Head of caudate nucleus (tissue), 42 donors: ENCODE data around the gene PNCK.

Source experiments
- DNase-seq, 42 donors: peaks; one replicate each; pipeline versions ENCODE4 v3.0.0 to v3.0.0-alpha.2; 2020 to 2021; ENCODE audit warnings: mixed read lengths in 7 of 42
- intact Hi-C: fragments of 100-400 bp; cut with DNase I; formaldehyde crosslinking; loops from one replicate; pipeline ENCODE4 v1.15.0; 2022

The PNCK gene

GRCh38 chrX:153647461-153648357 lies 25.9 kb downstream of the PNCK start:
- peak in 7 of 42 donors; percentile 6 to 31 (median 11) for DNase-seq
- intact Hi-C loops, result no loop called here

- intact Hi-C loops, result no loop called here
- DNase-seq, result peak in 8 of 42 donors; percentile 4 to 41 (median 19)
Observed at GRCh38 chrX:153646620-153647373, 26.8 kb downstream of the PNCK start, which contains the start of gene DUSP9. TSS of gene DUSP9 (plus strand) at chrX:153647203. CDS start at chrX:153647954, 751 bp downstream.

- intact Hi-C loops, result no loop called here
- peak in 5 of 42 donors; percentile 2 to 26 (median 15) for DNase-seq
Observed at GRCh38 chrX:153645921-153646488, 27.6 kb downstream of the PNCK start.

GRCh38 chrX:153645151-153645550 lies 28.5 kb downstream of the PNCK start:
- intact Hi-C loops, result no loop called here
- DNase-seq, result peak in 7 of 42 donors; percentile 4 to 21 (median 10)

DNA sequence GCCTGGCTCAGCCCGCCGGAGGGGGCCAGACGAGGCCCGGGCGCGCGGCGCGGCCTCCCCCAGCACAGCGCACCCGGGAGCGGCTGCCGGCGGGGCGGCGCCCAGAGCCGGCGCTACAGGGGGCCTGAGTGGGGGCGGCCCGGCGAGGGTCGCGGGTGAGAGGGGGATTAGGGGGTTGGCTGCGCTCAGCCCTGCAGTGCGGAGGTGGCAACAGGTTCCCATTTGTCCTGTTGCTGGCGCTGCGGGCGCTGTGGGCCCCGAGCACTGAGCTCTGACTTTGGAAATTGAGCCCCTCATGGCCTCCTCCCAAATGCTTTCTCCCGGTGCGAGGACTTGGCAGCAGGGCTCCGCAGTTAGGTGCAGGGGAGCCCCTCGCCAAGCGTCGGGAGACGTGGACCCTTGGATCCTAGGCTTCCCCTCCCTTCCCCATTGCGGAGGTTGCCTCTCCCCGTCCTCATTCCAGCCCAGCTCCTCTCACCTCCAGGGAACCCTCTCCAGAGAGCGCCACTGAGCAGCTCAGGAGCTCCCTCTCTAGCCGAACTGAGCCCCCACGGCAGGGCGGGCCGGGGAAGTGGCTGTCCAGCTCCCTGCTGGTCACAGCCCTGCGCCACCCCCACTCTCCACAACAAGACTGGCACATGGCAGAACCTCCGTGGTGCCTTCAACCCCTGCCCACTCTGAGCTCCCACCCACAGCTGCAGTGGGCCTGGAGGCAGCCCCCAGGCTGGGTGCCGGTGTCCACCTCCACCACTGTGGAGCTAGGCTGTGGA lies 29.1 kb downstream of the PNCK start:
- DNase-seq, result peak in 17 of 42 donors; percentile 11 to 48 (median 31)
- intact Hi-C loops, result no loop called here

- intact Hi-C loops, result no loop called here
- peak in 37 of 42 donors; percentile 22 to 75 (median 53) for DNase-seq
Observed at GRCh38 chrX:153643431-153644351, 29.9 kb downstream of the PNCK start.

- peak in 29 of 42 donors; percentile 26 to 71 (median 46) for DNase-seq
- intact Hi-C loops, result no loop called here
Observed at GRCh38 chrX:153642655-153643430, 30.8 kb downstream of the PNCK start.

DNA sequence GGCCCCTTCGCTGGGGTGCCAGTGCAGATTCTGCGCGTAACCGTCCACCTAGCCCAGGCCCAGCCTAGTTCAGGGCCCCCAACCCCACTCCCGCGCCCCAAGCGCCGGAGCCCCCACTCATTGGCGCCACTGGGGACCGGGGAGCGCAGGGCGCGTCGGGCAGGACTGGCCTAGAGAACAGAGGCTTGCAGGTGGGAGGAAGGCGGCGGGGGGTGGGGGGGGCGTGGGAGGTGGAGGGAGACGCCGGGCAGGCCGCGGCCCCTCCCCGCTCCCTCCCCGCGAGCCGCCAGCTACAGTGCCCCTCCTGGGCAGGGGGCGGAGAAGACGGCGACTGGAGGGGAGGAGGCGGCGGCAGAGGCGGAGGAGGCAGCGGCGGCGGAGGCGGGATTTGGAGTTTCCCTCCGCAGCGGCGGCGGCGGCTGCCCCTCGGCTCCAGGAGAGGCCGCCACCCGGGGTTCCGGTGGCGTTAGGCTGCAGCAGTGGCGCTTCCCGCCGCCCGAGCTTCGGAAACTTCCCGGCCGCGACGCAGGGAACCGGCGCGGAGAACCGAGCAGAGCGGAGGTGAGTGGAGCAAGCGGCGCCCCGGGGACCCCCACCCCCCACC lies 31.5 kb downstream of the PNCK start:
- intact Hi-C loops, result no loop called here
- DNase-seq, result peak in 8 of 42 donors; percentile 7 to 46 (median 28)

DNA sequence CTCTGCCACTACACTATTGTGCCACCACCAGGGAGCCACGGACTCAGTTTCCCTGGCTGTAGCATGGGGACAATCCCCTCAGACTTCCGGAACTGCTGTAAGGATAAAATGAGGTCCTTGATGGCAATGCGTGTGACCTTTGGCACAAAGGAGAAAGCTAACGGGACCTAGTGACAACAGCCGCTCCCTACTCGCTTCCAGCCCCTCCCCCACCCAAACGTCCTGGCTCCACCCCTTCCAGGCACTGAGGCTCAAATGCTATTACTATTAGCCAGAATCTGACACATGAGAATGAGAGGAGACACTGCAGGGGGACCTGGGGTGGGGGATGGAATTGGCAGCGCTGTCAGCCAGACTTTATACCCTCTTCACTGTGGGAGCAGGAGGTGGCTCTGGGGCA lies 32.0 kb downstream of the PNCK start:
- peak in 6 of 42 donors; percentile 7 to 23 (median 12) for DNase-seq
- intact Hi-C loops, result no loop called here

- peak in 8 of 42 donors; percentile 15 to 40 (median 30) for DNase-seq
- intact Hi-C loops, result no loop called here
Observed at GRCh38 chrX:153640736-153641575, 32.7 kb downstream of the PNCK start.

- intact Hi-C loops, result no loop called here
- DNase-seq, result peak in 26 of 42 donors; percentile 24 to 78 (median 47)
Observed at GRCh38 chrX:153640045-153640686, 33.4 kb downstream of the PNCK start.

GRCh38 chrX:153639177-153640044 lies 34.2 kb downstream of the PNCK start:
- intact Hi-C loops, result no loop called here
- DNase-seq, result peak in 4 of 42 donors; percentile 1 to 24 (median 16)

- intact Hi-C loops, result no loop called here
- DNase-seq, result peak in 3 of 42 donors; percentile 5 to 27 (median 9)
Observed at GRCh38 chrX:153638436-153639176, 35.0 kb downstream of the PNCK start.
